Mammary epithelial cell (primary cell): ENCODE measurements around the gene RMDN2.

Source experiments
- CTCF ChIP-seq, 2 donors: IDR thresholded peaks in 1 of 2; conservative IDR thresholded peaks in 1 of 2; 2 replicates each; pipeline ENCODE4 v1.5.1; 2011 to 2012; ENCODE audit warnings: inconsistent platforms in 2 of 2, low read length in 2 of 2, mild to moderate bottlenecking in 2 of 2, control low read depth in 1 of 2, low read depth in 1 of 2; ENCODE audit not compliant: insufficient read depth in 1 of 2; ENCODE audit errors: extremely low read depth in 1 of 2
- EZH2 ChIP-seq: IDR thresholded peaks from 2 replicates; pipeline ENCODE4 v1.6.1; 2012; ENCODE audit warnings: low read length, inconsistent platforms, borderline replicate concordance

DNA sequence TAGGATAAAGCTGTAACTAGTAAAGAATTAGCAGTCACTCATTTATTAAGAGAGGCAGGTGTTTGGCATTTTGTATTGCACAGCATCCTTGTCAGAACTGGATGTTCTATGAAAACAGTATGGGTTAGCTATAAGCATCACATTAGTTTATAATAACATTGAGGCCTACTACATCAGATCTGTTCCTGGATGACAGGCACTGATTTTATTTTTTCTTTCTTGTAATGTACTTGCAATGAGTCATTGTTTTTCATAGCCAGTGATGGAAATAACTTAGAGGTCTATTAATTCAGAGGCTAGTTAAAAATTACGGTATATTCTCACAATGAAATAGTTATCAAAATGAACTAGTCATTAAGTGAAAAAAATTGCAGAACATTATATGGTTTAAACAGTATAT lies 13.0 kb upstream of the RMDN2 start:
- TF ChIP-seq CTCF (conservative IDR thresholded peaks at IDR 0.05 in 1 of 2, IDR thresholded peaks at IDR 0.05 in 1 of 2; ENCODE audit: extremely low read depth in 1 of 2, insufficient read depth in 1 of 2, low read depth in 1 of 2, low read length in 2 of 2) (no peak), EZH2 (no peak)
